ENCODE results near the gene ZNF777.

ZNF777 gene

GRCh38 chr7:149385195-149385950 lies 75.5 kb downstream of the ZNF777 start:
- ATAC-seq (no peak), DNase-seq (no peak)
- Mint-ChIP-seq H3K4me1 (no peaks in the 10 kb centered on the region), H3K36me3 (ENCODE audit: low read depth) (no peaks in the 10 kb centered on the region), H3K4me3 (no peak overlapping the region), H3K27ac (no peak overlapping the region), H3K9me3 (no peaks in the 10 kb centered on the region), H3K27me3 (peaks cover 13% of the 10 kb centered on the region)
